HG03575 (cell line): ENCODE data around the gene PCID2.
"Not testable (repeated sequence)": the region's sequence is repeated elsewhere in the genome, so short reads cannot be mapped to it uniquely, and the experiment has no call there.

Source experiments
- ATAC-seq: cut with Tn5 transposase; IDR thresholded peaks from one replicate; pipeline ENCODE4 v1.9.1; 2021; ENCODE audit not compliant: unreplicated experiment, insufficient number of reproducible peaks, low FRiP score; ENCODE audit errors: extremely low read depth

PCID2 gene

GRCh38 chr13:113171250-113172125 lies 37.0 kb downstream of the PCID2 start:
- ATAC-seq = no peak

- no peak for ATAC-seq
Observed at GRCh38 chr13:113170511-113170910, 38.0 kb downstream of the PCID2 start.

GRCh38 chr13:113169277-113170272 lies 38.9 kb downstream of the PCID2 start:
- ATAC-seq = no peak

- no peak for ATAC-seq
Observed at GRCh38 chr13:113168211-113168610, 40.3 kb downstream of the PCID2 start.

- ATAC-seq = no peak
Observed at GRCh38 chr13:113167575-113167974, 40.9 kb downstream of the PCID2 start.

GRCh38 chr13:113167155-113167554 lies 41.3 kb downstream of the PCID2 start:
- no peak for ATAC-seq

- no peak for ATAC-seq
Observed at GRCh38 chr13:113166681-113167080, 41.8 kb downstream of the PCID2 start.

- ATAC-seq = no peak
Observed at GRCh38 chr13:113166266-113166665, 42.2 kb downstream of the PCID2 start.

GRCh38 chr13:113164492-113164891 lies 44.0 kb downstream of the PCID2 start:
- ATAC-seq = no peak

- ATAC-seq = no peak
Observed at GRCh38 chr13:113162783-113163685, 45.4 kb downstream of the PCID2 start.

GRCh38 chr13:113161975-113162374 lies 46.5 kb downstream of the PCID2 start:
- ATAC-seq = not testable (repeated sequence)

- no peak for ATAC-seq
Observed at GRCh38 chr13:113161433-113161832, 47.0 kb downstream of the PCID2 start.

- ATAC-seq = no peak
Observed at GRCh38 chr13:113160983-113161382, 47.5 kb downstream of the PCID2 start.

GRCh38 chr13:113159701-113160100 lies 48.8 kb downstream of the PCID2 start:
- ATAC-seq = no peak

GRCh38 chr13:113158946-113159345 lies 49.5 kb downstream of the PCID2 start:
- ATAC-seq = no peak

- no peak for ATAC-seq
Observed at GRCh38 chr13:113157929-113158747, 50.3 kb downstream of the PCID2 start, which contains the start of gene PROZ. PROZ (plus strand) TSS chr13:113158648; CDS start chr13:113158661, 13 bp downstream.

- no peak for ATAC-seq
Observed at GRCh38 chr13:113157206-113157928, 51.1 kb downstream of the PCID2 start.
